Muscle of leg (tissue), 11 donors: ENCODE results near the gene CHST15. TPM values are rescaled to one million over a fixed set of nuclear protein-coding genes. Genes with fewer than 3 reads are reported as not detected.

Source experiments
- DNase-seq: peaks from one replicate; pipeline ENCODE4 v3.0.0; 2013
- H3K27ac ChIP-seq: one replicate; pipeline ENCODE4 v1.5.1; 2013; ENCODE audit warnings: mild to moderate bottlenecking, low read length, control low read depth
- H3K27me3 ChIP-seq: one replicate; pipeline ENCODE4 v1.6.1; 2013; ENCODE audit warnings: low read length; ENCODE audit not compliant: control insufficient read depth, insufficient read depth
- H3K36me3 ChIP-seq: one replicate; pipeline ENCODE4 v1.6.1; 2013; ENCODE audit warnings: low read length; ENCODE audit not compliant: control insufficient read depth, insufficient read depth
- H3K4me1 ChIP-seq: one replicate; pipeline ENCODE4 v1.6.1; 2013; ENCODE audit warnings: low read length; ENCODE audit not compliant: control insufficient read depth, insufficient read depth
- H3K4me3 ChIP-seq: one replicate; pipeline ENCODE4 v1.5.1; 2013; ENCODE audit warnings: low read length, control low read depth
- H3K9me3 ChIP-seq: replicated peaks from 2 replicates; pipeline ENCODE4 v1.6.1; 2013; ENCODE audit warnings: low read depth, low read length; ENCODE audit not compliant: control insufficient read depth
- WGBS: methylation state at CpG from one replicate; pipeline ENCODE4 v1.1.5; 2013; ENCODE audit warnings: missing lambda C conversion rate; ENCODE audit not compliant: insufficient coverage; 5-methylcytosine and 5-hydroxymethylcytosine counted together
- polyA plus RNA-seq, 8 donors: library from polyadenylated mRNA; unstranded; fragments of 120-200 nt; gene quantifications; one replicate each; pipeline versions ENCODE4 v1.2.1 to v1.2.3, GENCODE V29; 2013; ENCODE audit warnings: inconsistent platforms in 1 of 8, low replicate concordance in 1 of 8; ENCODE audit not compliant: insufficient read length in 8 of 8, insufficient read depth in 1 of 8
- total RNA-seq: library from RNA; stranded (reverse); fragments of 120-200 nt; gene quantifications from one replicate; pipeline ENCODE4 v1.2.4, GENCODE V29; 2013

The CHST15 gene
- total and polyA plus RNA-seq, 9 donors, result 10.6 to 19.7 (median 16.3) TPM

DNA sequence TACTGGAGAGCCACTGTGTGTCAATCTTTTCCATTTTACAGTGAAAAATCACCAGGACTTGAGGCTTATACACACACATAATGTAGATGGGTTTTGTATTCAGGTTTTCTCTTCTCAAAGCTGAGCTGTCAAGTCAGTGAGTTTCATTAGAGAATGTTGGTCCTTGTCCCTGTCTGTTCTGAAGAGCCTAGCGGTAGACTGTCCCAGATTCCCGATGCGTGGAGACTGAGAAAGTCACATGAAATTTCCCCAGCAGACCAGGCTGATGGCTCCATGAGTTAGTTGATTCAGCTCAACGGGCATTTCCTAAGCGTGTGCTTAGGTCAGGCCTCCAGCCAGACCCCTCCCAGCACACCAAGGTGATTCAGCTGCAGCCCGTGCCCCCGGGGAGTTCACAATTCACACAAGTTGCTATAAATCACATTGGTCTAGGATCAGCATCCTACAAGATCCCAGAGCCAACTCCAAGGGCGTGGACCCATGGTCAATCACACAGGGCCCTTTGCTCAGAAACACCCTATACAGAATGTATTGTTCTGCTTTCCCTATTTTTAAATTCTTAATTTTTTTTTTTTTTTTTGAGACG is 17.2 kb downstream of the CHST15 start:
- H3K36me3 ChIP-seq, result no peaks in the 10 kb centered on the region
- WGBS, result 72% methylated on average over 7 of the region's 9 CpGs
- peaks cover 23% of the 10 kb centered on the region for H3K4me1 ChIP-seq
- DNase-seq, result no peak
- no peak overlapping the region for H3K27ac ChIP-seq
- no peaks in the 10 kb centered on the region for H3K9me3 ChIP-seq
- H3K4me3 ChIP-seq, result no peak overlapping the region
- H3K27me3 ChIP-seq, result peaks cover 2% of the 10 kb centered on the region

DNA sequence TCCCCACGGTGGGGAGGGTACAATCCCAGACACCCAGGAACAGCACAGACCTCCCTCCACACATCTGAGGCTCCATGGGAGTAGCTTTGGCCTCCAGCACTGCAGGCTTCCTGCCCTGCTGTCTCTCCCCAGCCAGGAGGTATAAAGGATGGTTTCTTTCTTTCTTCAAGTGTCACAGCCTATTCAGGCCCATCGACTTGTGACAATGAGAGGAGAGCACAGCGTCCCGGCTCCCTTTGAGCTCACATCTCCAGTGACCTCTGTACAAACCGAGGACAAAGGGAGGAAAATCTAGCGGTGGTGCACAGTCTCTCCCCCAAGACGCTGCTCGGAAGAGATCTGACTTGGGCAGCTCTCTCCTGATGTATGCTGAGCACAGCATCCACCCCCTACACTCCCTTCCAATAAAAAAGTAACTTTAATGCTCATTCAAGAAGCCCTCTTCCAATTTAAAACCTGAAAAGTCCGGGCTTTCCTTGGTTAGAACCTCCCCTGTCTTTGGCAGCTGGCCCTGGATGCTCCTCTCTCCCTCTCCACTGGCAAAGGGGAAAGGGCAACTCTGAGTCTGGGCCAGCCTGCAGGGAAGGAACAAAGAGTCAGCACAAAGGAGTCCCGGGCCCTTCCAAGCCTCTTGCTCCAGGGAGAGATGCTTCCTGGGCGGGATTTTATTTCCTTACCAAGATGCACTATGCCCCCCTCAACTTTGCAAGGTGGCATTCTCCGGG is 18.0 kb downstream of the CHST15 start:
- Histone ChIP-seq H3K4me3 (no peak overlapping the region), H3K27ac (no peak overlapping the region), H3K4me1 (peaks cover 23% of the 10 kb centered on the region), H3K36me3 (no peaks in the 10 kb centered on the region), H3K27me3 (peaks cover 2% of the 10 kb centered on the region), H3K9me3 (no peaks in the 10 kb centered on the region)
- WGBS, result 25% methylated on average over 9 of the region's 12 CpGs
- peak; percentile 46 for DNase-seq

DNA sequence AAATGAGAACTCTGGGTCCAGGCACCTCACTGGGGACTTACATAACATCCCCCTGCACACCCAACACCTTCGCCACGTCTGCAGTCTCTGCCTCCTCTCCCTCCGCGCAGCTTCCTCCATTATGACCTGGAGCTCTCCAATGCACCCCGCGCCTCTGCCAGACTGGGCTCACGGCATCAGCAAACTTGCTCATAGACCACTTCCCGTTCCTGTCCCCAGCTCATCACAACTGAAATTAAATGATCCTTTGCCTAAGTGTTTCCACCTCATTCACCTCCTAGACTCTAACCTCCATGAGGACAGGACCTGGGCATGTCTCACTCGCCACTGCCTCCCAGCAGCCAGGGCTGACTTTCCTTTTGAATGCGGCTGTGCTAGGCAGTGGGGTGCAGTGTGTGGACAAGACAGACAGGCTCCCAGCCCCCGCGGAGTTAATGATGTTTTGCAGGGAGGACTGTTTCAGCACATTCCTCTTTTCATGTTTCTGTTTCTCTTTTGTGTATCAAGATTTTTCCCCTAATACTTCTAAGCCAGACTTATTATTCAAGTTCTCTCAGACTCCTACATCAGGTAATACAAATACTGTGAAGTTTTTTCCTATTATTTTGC is 18.8 kb downstream of the CHST15 start:
- DNase-seq, result peak; percentile 37
- Histone ChIP-seq H3K9me3 (no peaks in the 10 kb centered on the region), H3K27ac (no peak overlapping the region), H3K36me3 (no peaks in the 10 kb centered on the region), H3K4me3 (no peak overlapping the region), H3K4me1 (peaks cover 15% of the 10 kb centered on the region), H3K27me3 (peaks cover 2% of the 10 kb centered on the region)
- 75% methylated on average over 6 of the region's 12 CpGs for WGBS

DNA sequence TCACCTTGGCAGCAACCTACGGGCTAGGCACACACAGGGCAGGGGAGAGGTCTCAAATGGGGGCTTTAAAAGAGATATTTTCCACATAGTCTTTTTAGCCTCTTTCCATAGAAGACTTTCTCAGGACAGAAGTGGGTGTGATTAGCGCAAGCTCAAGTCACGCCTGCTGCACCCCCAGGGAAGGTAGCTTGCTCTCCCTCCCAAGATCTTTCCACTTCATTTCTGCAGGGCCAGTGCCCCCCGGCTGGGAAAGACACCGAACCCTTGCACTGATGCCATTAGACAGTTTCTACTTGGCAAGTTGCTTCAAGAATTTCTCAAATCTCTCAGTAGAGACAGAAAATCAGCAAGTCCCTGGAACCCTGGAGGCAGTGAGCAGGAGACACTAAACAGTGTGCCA is 19.4 kb downstream of the CHST15 start:
- WGBS, result 88% methylated on average over 3 of the region's 5 CpGs
- no peak for DNase-seq
- H3K36me3 ChIP-seq, result no peaks in the 10 kb centered on the region
- no peaks in the 10 kb centered on the region for H3K9me3 ChIP-seq
- H3K27ac ChIP-seq, result no peak overlapping the region
- H3K4me1 ChIP-seq, result peaks cover 11% of the 10 kb centered on the region
- H3K4me3 ChIP-seq, result no peak overlapping the region
- peaks cover 2% of the 10 kb centered on the region for H3K27me3 ChIP-seq

DNA sequence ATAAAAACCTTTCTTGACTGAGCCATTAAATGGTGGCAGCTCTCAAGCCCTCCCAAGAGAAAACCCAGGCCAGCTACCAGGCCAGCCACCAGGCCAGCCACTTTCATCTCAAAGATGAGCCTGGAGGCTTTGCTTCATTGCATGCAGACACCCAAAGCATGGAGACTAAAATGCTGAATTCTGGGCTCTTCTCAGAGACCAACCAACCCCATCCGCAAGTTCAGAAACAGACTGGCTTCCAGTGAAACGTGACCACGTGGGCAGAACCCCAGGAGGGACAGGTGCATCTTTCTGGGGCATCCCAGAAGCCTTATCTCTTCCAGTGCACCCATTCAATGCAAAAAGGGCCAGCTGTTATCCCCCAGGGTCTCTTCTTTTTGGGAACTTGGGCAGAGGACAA is 20.9 kb downstream of the CHST15 start:
- WGBS, result 75% methylated on average over 2 of the region's 3 CpGs
- Histone ChIP-seq H3K4me1 (peaks cover 11% of the 10 kb centered on the region), H3K9me3 (no peaks in the 10 kb centered on the region), H3K36me3 (no peaks in the 10 kb centered on the region), H3K27ac (no peak overlapping the region), H3K27me3 (peaks cover 2% of the 10 kb centered on the region), H3K4me3 (no peak overlapping the region)
- DNase-seq, result no peak

DNA sequence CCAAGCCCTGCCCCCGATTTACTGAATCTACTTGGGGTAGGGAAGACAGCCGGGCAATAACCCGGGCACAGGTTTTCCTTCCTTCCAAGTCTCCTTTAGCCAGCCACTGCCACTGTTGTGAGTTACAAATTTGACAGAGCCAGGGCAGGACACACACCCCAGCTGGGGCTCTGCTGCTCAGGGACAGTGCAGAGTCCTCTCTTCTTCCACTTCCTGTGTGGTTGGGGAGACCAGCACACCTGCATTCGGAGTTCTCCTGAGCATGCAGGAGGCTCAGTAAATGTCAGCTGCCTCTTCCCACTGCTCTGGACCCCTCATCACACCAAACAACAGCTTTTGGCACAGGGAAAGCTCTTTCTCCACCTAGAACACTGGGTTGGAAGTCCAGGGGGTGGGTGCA is 21.3 kb downstream of the CHST15 start:
- Histone ChIP-seq H3K9me3 (no peaks in the 10 kb centered on the region), H3K4me3 (no peak overlapping the region), H3K36me3 (no peaks in the 10 kb centered on the region), H3K4me1 (peaks cover 14% of the 10 kb centered on the region), H3K27ac (no peak overlapping the region), H3K27me3 (peaks cover 2% of the 10 kb centered on the region)
- no peak for DNase-seq
- 33% methylated on average over 1 of the region's 4 CpGs for WGBS

DNA sequence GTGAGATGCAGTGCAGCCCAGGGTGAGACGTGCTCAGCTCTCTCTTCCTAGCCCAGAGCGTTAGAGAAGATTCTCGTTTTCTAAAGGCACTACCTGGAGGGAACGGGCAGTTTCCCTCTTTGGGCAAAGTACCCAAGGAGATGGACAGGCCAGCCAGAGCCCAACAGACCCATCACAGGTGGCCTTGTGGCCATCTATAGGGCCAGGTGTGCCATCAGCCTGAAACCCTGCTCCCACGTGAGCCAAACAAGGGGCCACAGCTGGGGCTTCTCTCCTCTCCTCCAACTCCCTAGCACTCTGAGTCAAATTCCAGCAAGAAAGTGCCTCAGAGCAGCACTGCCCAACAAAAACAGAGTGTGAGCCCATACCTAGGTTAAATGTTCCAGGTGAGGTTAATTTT is 22.3 kb downstream of the CHST15 start:
- Histone ChIP-seq H3K4me1 (peaks cover 22% of the 10 kb centered on the region), H3K27ac (no peak overlapping the region), H3K9me3 (no peaks in the 10 kb centered on the region), H3K4me3 (no peak overlapping the region), H3K27me3 (peaks cover 2% of the 10 kb centered on the region), H3K36me3 (no peaks in the 10 kb centered on the region)
- DNase-seq, result no peak
- WGBS, result 84% methylated on average over 5 of the region's 5 CpGs

DNA sequence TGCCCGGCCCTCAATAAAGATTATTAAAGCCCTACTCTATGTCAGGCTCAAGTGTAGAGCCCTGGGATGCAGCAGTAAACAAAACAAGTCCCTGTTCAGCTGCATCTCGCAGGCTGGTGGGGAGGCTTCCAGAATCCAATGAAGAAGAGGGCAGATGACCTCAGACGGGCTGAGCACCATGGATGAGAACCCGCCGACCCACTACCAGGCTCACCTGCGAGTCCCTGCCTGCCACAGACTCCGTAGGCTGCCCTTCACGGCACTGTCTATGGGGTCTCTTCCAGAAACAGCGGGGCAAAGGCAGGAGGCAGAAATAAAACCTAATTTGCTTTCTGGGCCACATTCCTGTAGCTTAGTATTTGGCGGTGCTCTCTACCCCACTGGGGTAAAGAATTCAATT is 22.7 kb downstream of the CHST15 start:
- Histone ChIP-seq H3K4me1 (peaks cover 25% of the 10 kb centered on the region), H3K27me3 (peaks cover 2% of the 10 kb centered on the region), H3K27ac (no peak overlapping the region), H3K36me3 (no peaks in the 10 kb centered on the region), H3K9me3 (no peaks in the 10 kb centered on the region), H3K4me3 (no peak overlapping the region)
- DNase-seq, result no peak
- 84% methylated on average over 8 of the region's 10 CpGs for WGBS

DNA sequence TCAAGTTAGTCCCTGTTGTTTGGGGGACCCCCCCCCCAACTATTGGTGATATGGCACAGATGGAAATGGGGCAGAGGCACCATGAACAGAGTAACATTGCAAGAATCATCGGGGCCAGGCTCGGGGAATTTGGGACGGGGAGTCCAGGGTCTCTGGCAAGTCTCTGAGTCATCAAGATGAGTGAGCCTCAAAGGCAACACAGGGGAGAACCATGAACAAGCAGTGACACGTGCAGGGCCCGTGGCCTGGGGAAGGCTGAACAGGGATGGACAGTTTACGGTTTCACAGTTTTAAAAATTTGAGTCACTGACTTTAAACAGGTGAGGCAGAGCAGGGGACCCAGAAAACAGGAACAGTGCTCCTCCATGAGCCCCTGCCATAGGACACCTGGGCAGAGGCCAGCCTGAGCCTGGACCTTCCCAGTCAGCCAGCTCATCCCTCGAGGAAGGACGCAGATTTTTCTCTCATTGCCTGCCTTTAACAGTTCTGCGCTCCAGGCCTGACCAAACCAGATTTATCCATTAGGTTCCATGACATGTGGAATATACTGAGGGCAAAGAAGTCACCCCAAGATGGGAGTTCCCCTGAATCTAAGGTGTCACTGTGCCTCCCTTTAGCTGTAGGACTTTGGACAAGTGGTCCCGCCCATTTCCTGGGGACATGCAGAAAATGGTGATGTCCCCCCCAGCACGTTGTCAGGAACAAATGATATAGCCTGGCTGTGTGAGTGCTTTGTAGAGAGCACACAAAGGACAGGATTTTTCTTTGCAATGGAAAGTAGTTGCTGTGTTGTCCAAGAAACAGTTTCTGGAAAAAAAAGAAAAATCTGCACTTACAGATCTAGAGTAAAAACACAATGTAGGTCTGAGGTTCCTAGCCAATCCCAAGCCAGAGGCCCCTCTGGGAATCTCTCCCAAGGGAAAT is 23.8 kb downstream of the CHST15 start:
- peak; percentile 80 for DNase-seq
- H3K4me1 ChIP-seq, result peaks cover 26% of the 10 kb centered on the region

DNA sequence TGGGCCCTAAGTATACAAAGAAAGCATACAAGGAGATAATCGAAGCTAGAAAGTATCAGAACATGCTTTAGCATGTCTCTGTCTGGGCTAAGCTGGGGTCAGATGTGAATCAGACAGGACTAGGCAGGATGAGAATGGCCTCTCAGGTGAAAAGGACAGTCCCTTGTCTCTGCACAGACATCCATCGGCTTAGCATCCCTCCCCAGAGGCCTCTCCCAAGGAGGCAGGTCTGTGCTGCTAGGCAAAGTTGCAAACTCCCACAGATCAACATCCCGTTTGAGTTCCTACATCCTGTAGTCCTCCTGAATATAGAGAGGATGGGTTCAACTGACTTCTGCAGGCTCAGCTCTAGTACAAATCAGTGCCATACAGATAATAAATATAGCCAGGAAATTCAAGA is 24.5 kb downstream of the CHST15 start:
- H3K36me3 ChIP-seq, result no peaks in the 10 kb centered on the region
- H3K4me1 ChIP-seq, result peaks cover 30% of the 10 kb centered on the region
- H3K27me3 ChIP-seq, result no peaks in the 10 kb centered on the region
- no peak for DNase-seq
- WGBS, result no CpG with 5 or more reads among the region's 3 CpGs
- H3K4me3 ChIP-seq, result no peak overlapping the region
- H3K9me3 ChIP-seq, result no peaks in the 10 kb centered on the region
- no peak overlapping the region for H3K27ac ChIP-seq

More for the DNA sequence above, 23.8 kb downstream of the CHST15 start:
- Histone ChIP-seq H3K9me3 (no peaks in the 10 kb centered on the region), H3K36me3 (no peaks in the 10 kb centered on the region), H3K27me3 (no peaks in the 10 kb centered on the region), H3K27ac (no peak overlapping the region), H3K4me3 (no peak overlapping the region)
- 79% methylated on average over 9 of the region's 11 CpGs for whole genome bisulfite sequencing
